ENCODE measurements around the gene TAF6. TPM values are rescaled to one million over a fixed set of nuclear protein-coding genes. Genes with fewer than 3 reads are reported as not detected.
A peak's percentile ranks its signal among the peaks of the same experiment; 100 is the strongest.

TAF6 gene
- total and polyA plus RNA-seq, 9 of the 15 experiments (the other 6 are each of a cell fraction or from before 2014, with no cell fraction given) = 0.78 to 78.7 (median 21.3) TPM

- TF ChIP-seq, protein P1, sequence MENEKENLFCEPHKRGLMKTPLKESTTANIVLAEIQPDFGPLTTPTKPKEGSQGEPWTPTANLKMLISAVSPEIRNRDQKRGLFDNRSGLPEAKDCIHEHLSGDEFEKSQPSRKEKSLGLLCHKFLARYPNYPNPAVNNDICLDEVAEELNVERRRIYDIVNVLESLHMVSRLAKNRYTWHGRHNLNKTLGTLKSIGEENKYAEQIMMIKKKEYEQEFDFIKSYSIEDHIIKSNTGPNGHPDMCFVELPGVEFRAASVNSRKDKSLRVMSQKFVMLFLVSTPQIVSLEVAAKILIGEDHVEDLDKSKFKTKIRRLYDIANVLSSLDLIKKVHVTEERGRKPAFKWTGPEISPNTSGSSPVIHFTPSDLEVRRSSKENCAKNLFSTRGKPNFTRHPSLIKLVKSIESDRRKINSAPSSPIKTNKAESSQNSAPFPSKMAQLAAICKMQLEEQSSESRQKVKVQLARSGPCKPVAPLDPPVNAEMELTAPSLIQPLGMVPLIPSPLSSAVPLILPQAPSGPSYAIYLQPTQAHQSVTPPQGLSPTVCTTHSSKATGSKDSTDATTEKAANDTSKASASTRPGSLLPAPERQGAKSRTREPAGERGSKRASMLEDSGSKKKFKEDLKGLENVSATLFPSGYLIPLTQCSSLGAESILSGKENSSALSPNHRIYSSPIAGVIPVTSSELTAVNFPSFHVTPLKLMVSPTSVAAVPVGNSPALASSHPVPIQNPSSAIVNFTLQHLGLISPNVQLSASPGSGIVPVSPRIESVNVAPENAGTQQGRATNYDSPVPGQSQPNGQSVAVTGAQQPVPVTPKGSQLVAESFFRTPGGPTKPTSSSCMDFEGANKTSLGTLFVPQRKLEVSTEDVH (IDR thresholded peaks at IDR 0.05; ENCODE audit: low read depth, partially characterized antibody) = peak; percentile 70
- peak; percentile 38; the same call in 1 of the 2 replicates for TF ChIP-seq ATF7 (IDR thresholded peaks at IDR 0.05)
Observed at GRCh38 chr7:100132697-100133151, 13.6 kb upstream of the TAF6 start (continued).

GRCh38 chr7:100132126-100132525, 13.0 kb upstream of the TAF6 start:
- H3K36me3 ChIP-seq (ENCODE audit: control insufficient read depth, insufficient read depth, low read length) = no peaks in the 10 kb centered on the region
- peak; percentile 1; the same call in 1 of the 3 replicates for ATAC-seq
- in situ Hi-C loops (cut with MboI) = loop anchor here (5.0 kb wide), 2 partner anchors 80 to 215 kb away; no protein-coding TSS in a partner anchor
- peak overlapping the region; percentile 47; the same call in 1 of the 2 replicates for H3K4me2 ChIP-seq (ENCODE audit: insufficient read depth, low read length)
- no TSS peak for BruUV-seq (replicated peaks)
- H3K27ac ChIP-seq (ENCODE audit: extremely low read depth, low read depth, low read length) = no peak overlapping the region
- POLR2A ChIA-PET = interaction anchor here (0.7 to 3.8 kb wide), 7 partner anchors 10 to 297 kb away, joined by 3 to 13 read pairs (median 3); partner anchors contain the start of genes GPC2, LAMTOR4 and MEPCE
- H4K20me1 ChIP-seq (replicated peaks; ENCODE audit: control insufficient read depth, insufficient read depth, low read length) = no peaks in the 10 kb centered on the region
- H3K27me3 ChIP-seq (ENCODE audit: control insufficient read depth in 2 of 2, insufficient read depth in 2 of 2, low read length in 2 of 2) = no peaks in the 10 kb centered on the region; a peak in 2 of 5 replicates
- WGBS (ENCODE audit: insufficient coverage, low coverage, missing lambda C conversion rate) = 35% methylated on average over 7 of the region's 7 CpGs
- CTCF ChIA-PET (ENCODE audit: low intra/inter-chr PET ratio) = interaction anchor here (0.6 to 4.8 kb wide), 8 partner anchors 77 to 289 kb away, joined by 3 to 54 read pairs (median 4); no protein-coding TSS in a partner anchor
- no peak for FAIRE-seq
- H3K9me3 ChIP-seq (replicated peaks; ENCODE audit: control insufficient read depth, insufficient read depth, low read depth, low read length) = no peaks in the 10 kb centered on the region
- peak; percentile 32; the same call in 1 of the 2 replicates for TF ChIP-seq USF1 (CRISPR knock-in tag; IDR thresholded peaks at IDR 0.05)
- no peak for TF ChIP-seq SMARCA4 (IDR thresholded peaks at IDR 0.05)
- TF ChIP-seq MECOM (CRISPR knock-in tag; IDR thresholded peaks at IDR 0.05) = 0 out of 2 replicates have a peak, but pooled peaks have one; percentile 7
- H3K4me1 ChIP-seq (replicated peaks in 1 of 2; ENCODE audit: control insufficient read depth in 2 of 2, insufficient read depth in 2 of 2, low read length in 2 of 2) = peaks cover 11 to 16% of the 10 kb centered on the region in 2 experiments
- H2AFZ ChIP-seq (ENCODE audit: low read depth, low read length) = 0 out of 2 replicates have a peak overlapping the region, but pooled peaks have one; percentile 61
- no peaks in the 10 kb centered on the region for H3K9me1 ChIP-seq (ENCODE audit: control insufficient read depth, insufficient read depth, low read length)
- intact Hi-C loops (cut with micrococcal nuclease) = loop anchor here (1.0 to 2.0 kb wide), 4 partner anchors 57 to 275 kb away; no protein-coding TSS in a partner anchor
- H3K79me2 ChIP-seq (ENCODE audit: control insufficient read depth, insufficient read depth, low read length) = peaks cover 3% of the 10 kb centered on the region; the same call in 2 of the 3 replicates
- no peak for DNase-seq (ENCODE audit: extremely low read depth in 1 of 4, low spot score in 3 of 4)
- H3K4me3 ChIP-seq = no peak overlapping the region
- H3K9ac ChIP-seq (ENCODE audit: insufficient read depth in 1 of 2, low read depth in 2 of 2, low read length in 2 of 2) = no peak overlapping the region

Data from K562 (cell line).